Ishikawa (cell line): ENCODE measurements around the gene UTS2B.

Source experiments
- CREB1 ChIP-seq: IDR thresholded peaks from 2 replicates; pipeline ENCODE4 v1.6.1; 2012; ENCODE audit warnings: low read depth
- EP300 ChIP-seq: IDR thresholded peaks from 2 replicates; pipeline ENCODE4 v1.6.1; 2012; ENCODE audit warnings: borderline replicate concordance
- REST ChIP-seq: IDR thresholded peaks from 2 replicates; pipeline ENCODE4 v1.6.1; 2012; ENCODE audit warnings: low read depth, mild to moderate bottlenecking
- TAF1 ChIP-seq: IDR thresholded peaks from 2 replicates; pipeline ENCODE4 v1.6.1; 2012; ENCODE audit warnings: low read depth, mild to moderate bottlenecking
- TF ChIP-seq, protein P1 (sequence below): IDR thresholded peaks from 2 replicates; pipeline ENCODE4 v1.6.1; 2012

DNA sequence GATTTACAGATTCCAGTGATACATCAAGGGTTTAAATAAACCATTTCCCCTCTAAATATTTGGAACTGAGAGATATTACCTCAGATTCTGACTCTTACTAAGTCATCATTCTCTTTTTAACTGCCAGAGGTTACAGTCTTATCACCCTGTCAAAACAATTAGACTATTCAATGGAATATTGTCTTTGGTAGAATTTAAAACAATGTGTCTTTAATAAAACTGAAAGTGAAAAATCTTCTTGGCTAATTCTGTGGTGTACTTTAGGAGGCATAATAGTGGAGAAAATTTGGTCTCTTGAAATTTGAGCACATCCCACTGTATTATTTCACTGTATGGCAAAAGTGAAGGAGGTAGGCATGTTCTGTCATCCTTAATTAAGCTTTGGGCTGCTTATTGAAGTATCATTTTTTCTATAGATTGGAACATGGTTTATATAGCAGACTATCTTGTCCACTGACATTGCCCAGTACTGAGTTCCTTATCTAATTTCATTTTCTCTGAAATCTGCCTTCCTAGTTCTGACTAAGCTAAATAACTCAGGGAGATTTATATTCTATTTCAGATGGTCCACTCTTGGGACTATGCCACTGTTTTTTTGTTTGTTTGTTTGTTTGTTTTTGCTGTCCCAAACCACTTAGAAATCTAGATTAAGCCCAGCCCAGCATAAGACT is 48.0 kb upstream of the UTS2B start:
- TF ChIP-seq EP300: no peak
- TF ChIP-seq TAF1: no peak
- no peak for TF ChIP-seq REST
- TF ChIP-seq CREB1: no peak
- TF ChIP-seq, protein P1, sequence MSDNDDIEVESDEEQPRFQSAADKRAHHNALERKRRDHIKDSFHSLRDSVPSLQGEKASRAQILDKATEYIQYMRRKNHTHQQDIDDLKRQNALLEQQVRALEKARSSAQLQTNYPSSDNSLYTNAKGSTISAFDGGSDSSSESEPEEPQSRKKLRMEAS: no peak
